Kidney (tissue), 14 donors: ENCODE data around the gene IKBIP. TPM values are rescaled to one million over a fixed set of nuclear protein-coding genes. Genes with fewer than 3 reads are reported as not detected.

ENCODE experiments used
- DNase-seq, 5 donors: peaks; one replicate each; pipeline ENCODE4 v3.0.0-alpha.2; 2013 to 2020
- FAIRE-seq: peaks from 2 replicates; lab custom pipeline; 2012; peaks lifted over from hg19 to GRCh38; lab: Jason Lieb, UNC
- H3K27ac ChIP-seq, 2 donors: one replicate each; pipeline ENCODE4 v1.7.0; 2013; ENCODE audit warnings: low read depth in 2 of 2, low read length in 2 of 2, inconsistent platforms in 1 of 2
- H3K27me3 ChIP-seq: one replicate; pipeline ENCODE4 v1.7.1; 2013; ENCODE audit warnings: low read length, inconsistent platforms; ENCODE audit not compliant: control insufficient read depth, insufficient read depth
- H3K36me3 ChIP-seq, 3 donors: one replicate each; pipeline versions ENCODE4 v1.7.0 to v1.7.1; 2013; ENCODE audit warnings: low read length in 3 of 3, control low read depth in 1 of 3, inconsistent platforms in 1 of 3; ENCODE audit not compliant: insufficient read depth in 3 of 3, control insufficient read depth in 2 of 3
- H3K4me1 ChIP-seq, 3 donors: one replicate each; pipeline versions ENCODE4 v1.7.0 to v1.7.1; 2013; ENCODE audit warnings: low read length in 3 of 3, inconsistent platforms in 1 of 3, low read depth in 1 of 3; ENCODE audit not compliant: control insufficient read depth in 2 of 3, insufficient read depth in 2 of 3
- H3K4me3 ChIP-seq, 3 donors: one replicate each; pipeline versions ENCODE4 v1.7.0 to v1.8.1; 2013; ENCODE audit warnings: low read length in 3 of 3, control low read depth in 1 of 3, inconsistent platforms in 1 of 3
- H3K9ac ChIP-seq, 3 donors: one replicate each; pipeline versions ENCODE4 v1.7.0 to v1.7.1; 2013; ENCODE audit warnings: low read length in 3 of 3, control low read depth in 1 of 3, inconsistent platforms in 1 of 3
- H3K9me3 ChIP-seq, 3 donors: one replicate each; pipeline versions ENCODE4 v1.7.0 to v1.7.1; 2013; ENCODE audit warnings: low read length in 3 of 3, control low read depth in 1 of 3, inconsistent platforms in 1 of 3; ENCODE audit not compliant: control insufficient read depth in 2 of 3, insufficient read depth in 1 of 3
- intact Hi-C: fragments of 100-400 bp; cut with DNase I; formaldehyde crosslinking; loops from one replicate; pipeline ENCODE4 v1.11.1; 2022
- polyA plus RNA-seq: library from polyadenylated mRNA; stranded (reverse); fragments of 350-450 nt; fragmentation: Illumina TruSeq; extraction: RNeasy Lipid Tissue Mini Kit (QIAGEN cat#74804); gene quantifications from one replicate; pipeline ENCODE4 v1.2.3, GENCODE V29; 2014; ENCODE audit warnings: low read depth, low replicate concordance; ENCODE audit not compliant: insufficient read depth
- total RNA-seq: library from RNA; stranded (reverse); fragmentation: NEBNext Ultra II Directional; extraction: Animal tissue kit (Norgen Biotek cat#: 25700); gene quantifications from one replicate; pipeline ENCODE4 v1.2.1, GENCODE V29; 2021
- TF ChIP-seq, protein P1 (sequence below): IDR thresholded peaks from 3 replicates; pipeline ENCODE4 v1.5.1; 2012; ENCODE audit warnings: mild to moderate bottlenecking, moderate library complexity, borderline replicate concordance; ENCODE audit not compliant: insufficient read depth; ENCODE audit errors: extremely low read depth
- donor health status: control.
- donor health status: control.
- donor health status: control.
- donor health status: control.
- donor health status: control.
- donor health status: DM: yes; HTN: yes; CAD: no.
- donor health status: Normal renal cell carcinoma (clear cell type).

IKBIP gene
- total and polyA plus RNA-seq, 2 donors from 2014 or later = 5.9 to 10.9 TPM

DNA sequence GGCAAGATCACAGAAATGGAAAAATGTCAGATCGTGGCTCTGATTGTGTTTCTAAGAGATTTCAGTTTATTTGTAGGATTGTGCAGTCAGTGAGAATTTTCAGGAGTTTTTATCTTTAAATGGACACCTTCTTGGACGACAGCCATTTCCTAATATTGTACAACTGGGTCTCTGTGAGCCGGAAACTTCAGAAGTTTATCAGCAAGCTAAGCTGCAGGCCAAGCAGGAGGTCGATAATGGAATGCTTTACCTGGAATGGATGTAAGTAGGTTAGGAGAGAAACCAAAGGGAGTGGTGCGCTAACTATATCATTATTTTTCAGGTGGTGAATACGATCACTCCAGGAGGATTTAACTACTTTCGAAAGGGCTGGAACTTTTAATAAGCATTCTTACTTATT lies 26.9 kb upstream of the IKBIP start:
- no peaks in the 10 kb centered on the region for H3K27me3 ChIP-seq
- DNase-seq (no peak), FAIRE-seq (no peak)
- H3K4me3 ChIP-seq = no peak overlapping the region
- no peak overlapping the region for H3K27ac ChIP-seq
- no peaks in the 10 kb centered on the region for H3K36me3 ChIP-seq
- no peaks in the 10 kb centered on the region for H3K4me1 ChIP-seq
- intact Hi-C loops = no loop called here
- no peaks in the 10 kb centered on the region for H3K9me3 ChIP-seq
- TF ChIP-seq, protein P1, sequence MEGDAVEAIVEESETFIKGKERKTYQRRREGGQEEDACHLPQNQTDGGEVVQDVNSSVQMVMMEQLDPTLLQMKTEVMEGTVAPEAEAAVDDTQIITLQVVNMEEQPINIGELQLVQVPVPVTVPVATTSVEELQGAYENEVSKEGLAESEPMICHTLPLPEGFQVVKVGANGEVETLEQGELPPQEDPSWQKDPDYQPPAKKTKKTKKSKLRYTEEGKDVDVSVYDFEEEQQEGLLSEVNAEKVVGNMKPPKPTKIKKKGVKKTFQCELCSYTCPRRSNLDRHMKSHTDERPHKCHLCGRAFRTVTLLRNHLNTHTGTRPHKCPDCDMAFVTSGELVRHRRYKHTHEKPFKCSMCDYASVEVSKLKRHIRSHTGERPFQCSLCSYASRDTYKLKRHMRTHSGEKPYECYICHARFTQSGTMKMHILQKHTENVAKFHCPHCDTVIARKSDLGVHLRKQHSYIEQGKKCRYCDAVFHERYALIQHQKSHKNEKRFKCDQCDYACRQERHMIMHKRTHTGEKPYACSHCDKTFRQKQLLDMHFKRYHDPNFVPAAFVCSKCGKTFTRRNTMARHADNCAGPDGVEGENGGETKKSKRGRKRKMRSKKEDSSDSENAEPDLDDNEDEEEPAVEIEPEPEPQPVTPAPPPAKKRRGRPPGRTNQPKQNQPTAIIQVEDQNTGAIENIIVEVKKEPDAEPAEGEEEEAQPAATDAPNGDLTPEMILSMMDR = no peak
- H3K9ac ChIP-seq = no peak overlapping the region

DNA sequence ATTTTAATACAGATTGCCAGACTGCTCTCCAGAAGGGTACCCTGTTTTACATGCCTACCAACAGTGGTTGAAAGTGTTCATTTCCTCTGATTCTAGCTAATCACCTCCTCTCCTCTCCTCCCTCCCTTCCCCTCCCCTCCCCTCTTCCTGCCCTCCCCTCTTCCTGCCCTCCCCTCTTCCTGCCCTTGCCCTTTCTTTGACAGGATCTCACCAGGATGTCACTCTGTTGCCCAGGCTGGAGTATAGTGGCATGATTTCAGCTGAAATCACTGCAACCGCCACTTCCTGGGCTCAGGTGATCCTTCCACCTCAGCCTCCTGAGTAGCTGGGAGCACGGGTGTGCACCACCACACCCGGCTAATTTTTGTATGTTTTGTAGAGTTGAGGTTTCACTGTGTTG lies 25.2 kb upstream of the IKBIP start:
- Histone ChIP-seq H3K4me3 (no peak overlapping the region), H3K4me1 (no peaks in the 10 kb centered on the region), H3K27me3 (no peaks in the 10 kb centered on the region), H3K9ac (no peak overlapping the region), H3K36me3 (peaks cover 0 to 6% (median 2%) of the 10 kb centered on the region in 3 donors), H3K27ac (no peak overlapping the region), H3K9me3 (no peaks in the 10 kb centered on the region)
- TF ChIP-seq, protein P1 = no peak
- no peak for DNase-seq
- FAIRE-seq = no peak
- intact Hi-C loops = no loop called here

DNA sequence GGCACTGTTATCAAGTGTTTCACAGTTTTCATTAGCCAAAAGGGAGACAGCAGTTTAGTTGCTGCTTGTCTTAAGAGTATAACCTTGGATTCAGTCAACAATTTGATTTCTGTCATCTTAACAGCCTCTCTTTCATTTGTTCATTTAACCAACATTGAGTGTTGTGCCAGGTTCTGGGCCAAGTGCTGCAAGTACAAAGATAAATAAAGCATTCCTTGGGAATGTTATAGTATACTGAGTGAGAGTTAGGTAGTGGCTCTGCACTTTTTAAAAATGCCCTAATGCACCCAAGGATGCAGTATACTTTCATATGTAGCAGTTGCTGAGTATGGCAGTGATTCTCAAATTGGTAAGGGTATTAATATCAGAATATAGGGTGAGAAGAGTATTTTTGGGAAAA lies 15.9 kb upstream of the IKBIP start:
- TF ChIP-seq, protein P1 = no peak
- Histone ChIP-seq H3K9me3 (no peaks in the 10 kb centered on the region), H3K27ac (no peak overlapping the region), H3K9ac (no peak overlapping the region), H3K27me3 (no peaks in the 10 kb centered on the region), H3K4me3 (no peak overlapping the region), H3K4me1 (no peaks in the 10 kb centered on the region), H3K36me3 (peaks cover 0 to 13% (median 0%) of the 10 kb centered on the region in 3 donors)
- intact Hi-C loops = no loop called here
- DNase-seq = no peak
- no peak for FAIRE-seq
